Measurements from ENCODE around the gene ZAP70. TPM values are rescaled to one million over a fixed set of nuclear protein-coding genes. Genes with fewer than 3 reads are reported as not detected.

Gene ZAP70
- total RNA-seq, 1 donor from 2014 or later, result 3.8 TPM

DNA sequence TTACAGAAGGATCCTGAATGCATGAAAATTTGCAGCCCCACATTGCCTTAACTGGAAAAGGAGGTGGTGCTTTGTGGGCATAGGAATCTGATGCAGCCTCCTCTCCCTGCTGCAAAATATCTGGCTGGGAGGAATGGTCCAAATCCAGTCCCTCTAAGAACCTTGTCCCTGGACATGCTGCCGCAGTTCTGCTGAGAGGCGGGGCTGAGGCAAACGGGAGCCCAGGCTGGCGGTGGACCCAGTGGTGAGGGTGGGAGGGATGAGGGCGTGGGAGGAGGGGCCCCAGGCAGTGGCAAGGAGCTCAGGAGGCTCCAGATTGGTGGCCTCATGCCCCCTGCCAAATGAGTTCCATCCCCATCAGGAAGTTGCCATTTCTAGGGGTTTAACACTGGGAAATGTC, 36.2 kb downstream of the ZAP70 start:
- H3K4me1 Mint-ChIP-seq (ENCODE audit: low read depth), result peaks cover 19% of the 10 kb centered on the region
- TF ChIP-seq CTCF (IDR thresholded peaks at IDR 0.05; ENCODE audit: unreplicated experiment), result no peak
- H3K27me3 Mint-ChIP-seq, result no peaks in the 10 kb centered on the region
- DNase-seq (ENCODE audit: low spot score, unreplicated experiment), result no peak
- H3K27ac Mint-ChIP-seq, result peak overlapping the region; percentile 18
- H3K9me3 Mint-ChIP-seq (ENCODE audit: low read depth), result no peaks in the 10 kb centered on the region
- no peak overlapping the region for H3K4me3 Mint-ChIP-seq (ENCODE audit: low read depth)
- peaks cover 9% of the 10 kb centered on the region for H3K36me3 Mint-ChIP-seq (ENCODE audit: insufficient read depth)

DNA sequence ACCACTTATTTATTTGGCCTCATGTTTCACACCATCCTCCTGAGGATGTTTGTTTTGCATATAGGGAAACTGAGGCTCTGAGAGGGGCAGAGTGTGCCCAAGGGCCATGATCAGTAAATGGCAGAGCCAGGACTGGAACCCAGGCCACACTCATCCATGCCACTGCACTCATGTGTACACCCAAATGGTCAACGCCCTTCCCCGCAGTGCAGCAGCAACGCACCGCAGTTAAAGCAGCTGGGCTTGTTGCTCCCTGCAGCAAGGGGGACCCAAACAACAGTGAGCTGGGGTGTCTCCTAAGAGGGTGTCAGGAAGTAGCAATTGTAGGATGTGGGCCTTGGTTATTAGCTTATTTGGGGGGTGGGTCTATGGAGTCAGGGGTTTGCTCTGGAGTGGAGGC, 36.6 kb downstream of the ZAP70 start:
- no peak for DNase-seq (ENCODE audit: low spot score, unreplicated experiment)
- Mint-ChIP-seq H3K9me3 (ENCODE audit: low read depth) (no peaks in the 10 kb centered on the region), H3K4me3 (ENCODE audit: low read depth) (no peak overlapping the region), H3K27ac (no peak overlapping the region), H3K36me3 (ENCODE audit: insufficient read depth) (peaks cover 11% of the 10 kb centered on the region), H3K27me3 (no peaks in the 10 kb centered on the region), H3K4me1 (ENCODE audit: low read depth) (peaks cover 19% of the 10 kb centered on the region)
- TF ChIP-seq CTCF (IDR thresholded peaks at IDR 0.05; ENCODE audit: unreplicated experiment), result no peak

DNA sequence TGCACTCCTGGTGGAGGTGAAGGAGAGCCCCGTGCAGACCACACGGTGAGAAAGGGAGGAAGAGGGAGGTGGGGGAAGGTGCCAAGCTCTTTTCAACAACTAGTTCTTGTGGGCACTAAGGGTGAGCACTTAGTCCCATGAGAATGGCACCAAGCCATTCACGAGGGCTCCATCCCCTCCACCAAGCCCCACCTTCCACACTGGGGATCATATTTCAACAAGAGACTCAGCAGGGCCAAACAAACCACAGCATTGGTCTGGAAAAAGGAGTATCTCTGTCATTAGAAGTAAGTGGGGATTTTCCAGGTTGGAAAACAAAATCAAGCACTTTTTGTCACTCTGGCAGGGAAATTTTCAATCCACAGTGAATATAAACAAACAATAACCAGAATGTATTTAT, 38.4 kb downstream of the ZAP70 start:
- no peak for TF ChIP-seq CTCF (IDR thresholded peaks at IDR 0.05; ENCODE audit: unreplicated experiment)
- H3K9me3 Mint-ChIP-seq (ENCODE audit: low read depth), result no peaks in the 10 kb centered on the region

GRCh38 chr2:97752342-97753334, 39.3 kb downstream of the ZAP70 start:
- no peak for TF ChIP-seq CTCF (IDR thresholded peaks at IDR 0.05; ENCODE audit: unreplicated experiment)
- Mint-ChIP-seq H3K4me3 (ENCODE audit: low read depth) (no peak overlapping the region), H3K9me3 (ENCODE audit: low read depth) (no peaks in the 10 kb centered on the region), H3K27ac (no peak overlapping the region), H3K36me3 (ENCODE audit: insufficient read depth) (peaks cover 19% of the 10 kb centered on the region), H3K27me3 (no peaks in the 10 kb centered on the region), H3K4me1 (ENCODE audit: low read depth) (peaks cover 13% of the 10 kb centered on the region)
- DNase-seq (ENCODE audit: low spot score, unreplicated experiment), result no peak

More for the DNA sequence above, 38.4 kb downstream of the ZAP70 start:
- H3K4me1 Mint-ChIP-seq (ENCODE audit: low read depth), result peaks cover 14% of the 10 kb centered on the region
- H3K27me3 Mint-ChIP-seq, result no peaks in the 10 kb centered on the region
- H3K36me3 Mint-ChIP-seq (ENCODE audit: insufficient read depth), result peaks cover 14% of the 10 kb centered on the region
- H3K27ac Mint-ChIP-seq, result peak overlapping the region; percentile 34
- no peak overlapping the region for H3K4me3 Mint-ChIP-seq (ENCODE audit: low read depth)
- DNase-seq (ENCODE audit: low spot score, unreplicated experiment), result no peak

DNA sequence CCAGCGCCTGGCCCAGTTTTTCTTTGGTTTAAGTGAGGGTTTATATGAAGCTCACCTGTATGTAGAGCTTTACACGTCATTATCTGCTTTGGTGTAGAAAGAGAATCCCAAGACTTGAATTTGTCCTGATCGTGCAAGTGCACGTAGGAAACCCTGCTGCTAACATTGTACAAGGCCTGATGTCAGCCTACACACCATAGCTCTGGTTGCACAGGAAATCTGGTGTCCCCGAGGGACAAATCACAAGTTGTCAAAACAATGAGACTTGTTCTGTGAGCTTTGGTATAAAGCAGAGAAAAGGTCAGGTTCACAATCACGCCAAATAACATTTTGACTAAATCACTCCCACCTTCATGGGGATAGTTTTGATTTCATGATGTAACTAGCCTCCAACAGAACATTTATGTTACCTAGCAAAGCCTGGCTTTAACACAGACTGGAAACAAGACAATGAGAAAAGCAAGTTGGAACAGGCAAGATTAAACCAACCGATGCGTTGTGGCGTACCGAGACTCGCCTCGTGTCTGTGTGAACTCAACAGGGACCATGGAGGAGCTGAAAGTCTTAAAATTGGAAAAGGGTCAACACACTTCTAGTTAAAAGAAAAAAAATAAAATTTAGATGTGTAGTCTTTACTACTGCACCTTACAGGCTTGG, 41.4 kb downstream of the ZAP70 start:
- H3K4me1 Mint-ChIP-seq (ENCODE audit: low read depth), result peaks cover 24% of the 10 kb centered on the region
- no peak overlapping the region for H3K27ac Mint-ChIP-seq
- no peaks in the 10 kb centered on the region for H3K27me3 Mint-ChIP-seq
- H3K36me3 Mint-ChIP-seq (ENCODE audit: insufficient read depth), result peaks cover 21% of the 10 kb centered on the region
- DNase-seq (ENCODE audit: low spot score, unreplicated experiment), result no peak
- TF ChIP-seq CTCF (IDR thresholded peaks at IDR 0.05; ENCODE audit: unreplicated experiment), result no peak
- no peaks in the 10 kb centered on the region for H3K9me3 Mint-ChIP-seq (ENCODE audit: low read depth)
- H3K4me3 Mint-ChIP-seq (ENCODE audit: low read depth), result no peak overlapping the region

All from progenitor cell of endocrine pancreas (in vitro differentiated cells).